HG03342 (cell line): Measurements from ENCODE around the gene CCNG2.
"Not testable (repeated sequence)": the region's sequence is repeated elsewhere in the genome, so short reads cannot be mapped to it uniquely, and the experiment has no call there.

Experiments
- ATAC-seq: cut with Tn5 transposase; IDR thresholded peaks from one replicate; pipeline ENCODE4 v1.9.1; 2021; ENCODE audit warnings: mild to moderate bottlenecking, moderate library complexity; ENCODE audit not compliant: unreplicated experiment

The CCNG2 gene, protein sequence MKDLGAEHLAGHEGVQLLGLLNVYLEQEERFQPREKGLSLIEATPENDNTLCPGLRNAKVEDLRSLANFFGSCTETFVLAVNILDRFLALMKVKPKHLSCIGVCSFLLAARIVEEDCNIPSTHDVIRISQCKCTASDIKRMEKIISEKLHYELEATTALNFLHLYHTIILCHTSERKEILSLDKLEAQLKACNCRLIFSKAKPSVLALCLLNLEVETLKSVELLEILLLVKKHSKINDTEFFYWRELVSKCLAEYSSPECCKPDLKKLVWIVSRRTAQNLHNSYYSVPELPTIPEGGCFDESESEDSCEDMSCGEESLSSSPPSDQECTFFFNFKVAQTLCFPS

DNA sequence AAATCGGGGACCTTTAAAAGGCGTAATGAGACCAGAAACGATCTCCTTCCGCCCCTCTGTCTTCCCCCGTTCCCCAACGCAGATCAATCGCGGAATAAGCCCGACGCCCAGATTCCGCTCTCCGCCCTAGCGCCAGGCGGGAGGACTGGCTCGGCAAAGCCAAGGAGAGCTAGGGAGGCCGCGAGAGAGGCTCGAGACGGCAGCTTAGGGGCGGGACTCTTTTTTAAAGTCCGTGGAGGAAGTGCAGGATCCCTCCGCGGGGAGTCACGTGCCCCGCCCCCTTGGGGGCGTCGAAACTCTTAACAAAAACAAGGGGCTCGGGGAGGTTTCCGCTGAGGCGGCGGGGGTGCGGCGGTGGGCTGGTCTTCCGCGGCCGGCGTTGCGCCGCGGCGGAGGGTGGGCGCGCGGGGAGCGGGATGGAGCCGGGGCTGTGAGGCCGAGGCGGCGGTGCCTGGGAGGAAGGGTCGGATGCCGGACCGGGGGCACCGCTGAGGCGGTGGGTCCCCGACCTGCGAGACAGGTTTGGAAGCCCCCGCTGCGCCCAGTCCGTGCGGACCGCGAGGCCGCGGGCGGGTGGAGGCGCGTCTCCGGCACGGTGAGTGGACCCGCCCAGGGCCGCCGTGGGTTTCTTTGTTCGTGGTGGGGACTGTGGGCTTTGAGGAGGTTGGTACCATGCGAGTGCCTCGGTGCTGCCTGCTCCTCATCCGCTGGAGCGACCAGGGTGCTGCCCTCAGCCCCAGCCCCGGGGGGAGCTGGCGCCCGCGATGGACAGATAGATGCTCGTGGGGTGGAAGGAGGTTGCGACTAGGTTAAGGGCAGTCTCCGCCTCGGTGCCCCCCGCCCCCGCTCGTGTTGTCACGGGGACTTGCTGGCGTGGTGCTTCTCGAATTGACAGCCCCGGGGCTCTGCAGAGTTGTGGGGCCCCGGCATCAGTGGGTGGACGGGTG lies at the start of gene CCNG2:
CCNG2 (plus strand) TSS at position 296 of the 947 bp plus-strand sequence. CDS start 1,326 bp downstream, outside the sequence.
- ATAC-seq, result peak; percentile 19

DNA sequence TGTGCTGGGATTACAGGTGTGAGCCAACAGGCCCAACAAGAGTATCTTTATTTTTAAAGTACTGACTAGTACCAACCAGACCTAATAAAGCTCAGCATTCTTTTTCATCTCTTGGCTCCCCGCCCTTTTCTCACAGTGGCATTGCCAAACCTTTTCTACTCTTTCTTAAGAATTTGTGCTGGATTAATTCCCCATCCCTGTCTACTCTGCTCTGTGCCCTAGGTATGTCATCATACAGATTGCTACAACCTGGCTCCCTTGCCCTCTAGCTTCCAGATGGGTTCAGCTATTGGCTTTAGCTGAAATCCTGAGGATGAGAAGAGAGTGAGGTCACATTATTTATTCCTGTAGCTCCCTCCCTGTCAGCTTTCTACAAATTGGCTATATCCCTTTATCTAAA lies 46.3 kb upstream of the CCNG2 start:
- no peak for ATAC-seq

- ATAC-seq, result no peak
Measured at GRCh38 chr4:77113069-77113468, 43.9 kb upstream of the CCNG2 start.

GRCh38 chr4:77117721-77118120 lies 39.3 kb upstream of the CCNG2 start:
- ATAC-seq, result no peak

- ATAC-seq, result no peak
Measured at GRCh38 chr4:77120886-77121508, 36.0 kb upstream of the CCNG2 start.

DNA sequence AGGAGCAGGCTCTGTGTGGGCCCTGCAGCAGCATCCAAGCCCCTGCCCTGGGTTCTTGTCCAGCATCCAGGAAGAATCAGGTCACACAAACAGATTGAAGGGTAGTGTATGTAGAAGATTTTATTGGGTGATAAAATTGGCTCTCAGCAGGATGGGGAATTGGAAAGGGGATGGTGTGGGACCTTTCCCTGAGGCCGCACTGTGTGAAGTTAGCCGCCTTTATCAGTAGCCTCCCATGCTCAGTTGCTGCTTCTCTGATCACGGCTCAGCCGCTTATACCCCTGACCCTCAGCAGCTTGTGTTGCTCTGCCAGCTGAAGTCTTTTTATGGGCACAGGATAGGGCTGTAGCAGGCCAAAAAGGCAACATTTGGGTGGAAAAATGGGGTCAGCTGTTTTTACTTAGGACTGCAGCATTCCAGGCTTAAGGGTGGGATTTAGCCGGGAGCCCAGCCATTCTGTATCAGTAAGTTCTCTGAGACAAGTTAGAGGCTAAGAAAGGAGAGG lies 35.2 kb upstream of the CCNG2 start:
- ATAC-seq, result no peak

DNA sequence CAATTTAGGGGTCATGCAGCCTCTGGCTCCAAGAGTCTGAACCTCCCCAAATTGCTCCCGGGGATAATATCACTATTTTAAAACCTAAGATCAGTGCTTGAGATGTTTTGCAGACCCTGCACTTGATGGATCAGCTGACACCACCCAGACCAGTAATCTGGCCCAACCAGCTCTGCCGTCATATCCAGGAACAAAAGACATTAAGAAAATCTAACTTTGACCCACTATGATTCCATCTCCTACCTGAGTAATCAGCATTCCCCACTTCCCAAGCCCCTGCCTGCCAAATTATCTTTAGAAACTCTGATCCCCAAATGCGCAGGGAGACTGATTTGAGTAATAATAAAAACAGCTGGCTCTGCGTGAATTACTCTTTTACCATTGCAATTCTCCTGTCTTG lies 34.4 kb upstream of the CCNG2 start:
- no peak for ATAC-seq

GRCh38 chr4:77123411-77123810 lies 33.6 kb upstream of the CCNG2 start:
- no peak for ATAC-seq

- no peak for ATAC-seq
Measured at GRCh38 chr4:77124576-77124975, 32.4 kb upstream of the CCNG2 start.

DNA sequence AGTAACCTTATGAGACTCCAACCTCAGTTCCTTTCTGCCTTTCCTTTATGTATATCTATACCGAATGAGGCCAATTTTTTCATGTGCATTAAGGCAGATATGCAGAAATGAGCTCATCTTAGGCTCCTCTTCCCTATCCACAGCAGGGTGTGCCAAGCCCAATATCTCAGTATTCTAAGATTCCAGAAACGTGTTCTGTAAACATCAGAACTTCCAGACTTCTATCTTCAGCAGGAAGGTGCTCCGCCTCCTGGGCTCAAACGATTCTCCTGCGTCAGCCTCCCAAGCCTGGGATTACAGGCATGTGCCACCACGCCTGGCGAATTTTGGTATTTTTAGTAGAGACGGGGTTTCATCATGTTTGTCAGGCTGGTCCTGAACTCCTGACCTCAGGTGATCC lies 31.0 kb upstream of the CCNG2 start:
- no peak for ATAC-seq

GRCh38 chr4:77126809-77127208 lies 30.2 kb upstream of the CCNG2 start:
- ATAC-seq, result peak; percentile 88

GRCh38 chr4:77127215-77127614 lies 29.8 kb upstream of the CCNG2 start:
- ATAC-seq, result peak; percentile 69

GRCh38 chr4:77127837-77128621 lies 29.0 kb upstream of the CCNG2 start:
- ATAC-seq, result no peak

- no peak for ATAC-seq
Measured at GRCh38 chr4:77132652-77133312, 24.2 kb upstream of the CCNG2 start.

GRCh38 chr4:77137448-77137847 lies 19.6 kb upstream of the CCNG2 start:
- not testable (repeated sequence) for ATAC-seq

- no peak for ATAC-seq
Measured at GRCh38 chr4:77141964-77142645, 14.9 kb upstream of the CCNG2 start.

DNA sequence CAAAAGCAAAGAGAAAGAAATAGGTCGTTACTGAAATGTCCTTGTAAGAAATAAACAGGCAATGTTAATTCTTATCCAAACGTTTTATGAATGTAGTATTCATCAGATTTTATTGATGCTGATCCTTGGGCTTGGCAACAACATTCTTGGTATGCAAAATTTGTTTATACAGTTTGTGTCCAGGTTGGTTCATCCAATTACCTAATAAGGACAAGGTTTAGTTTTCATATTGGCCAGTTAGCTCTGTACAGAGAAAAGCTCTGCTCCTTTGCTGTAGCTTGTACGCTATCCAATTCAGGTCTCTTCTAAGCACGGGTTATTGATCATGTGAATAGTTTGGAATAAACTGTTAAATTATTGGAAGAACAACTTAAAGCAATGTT lies 14.4 kb upstream of the CCNG2 start:
- no peak for ATAC-seq

DNA sequence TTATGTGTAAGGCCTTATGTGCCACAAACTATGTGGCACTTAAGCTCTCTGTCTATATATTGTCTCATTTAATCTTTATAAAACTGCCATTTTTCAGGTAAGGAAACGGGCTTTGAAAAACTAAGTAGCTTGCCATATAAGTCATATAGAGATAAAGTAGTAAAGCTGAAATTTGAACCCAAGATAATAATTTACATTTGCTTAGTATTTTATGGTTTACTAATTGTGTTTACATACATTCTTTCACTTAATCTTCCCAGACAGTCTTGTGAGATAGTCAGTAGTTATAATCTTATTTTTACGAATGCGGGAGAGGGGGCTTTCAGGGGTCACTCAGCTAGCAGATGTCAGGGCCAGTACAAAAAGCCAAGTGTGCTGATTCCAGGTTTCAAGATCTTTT lies 13.9 kb upstream of the CCNG2 start:
- ATAC-seq, result no peak

DNA sequence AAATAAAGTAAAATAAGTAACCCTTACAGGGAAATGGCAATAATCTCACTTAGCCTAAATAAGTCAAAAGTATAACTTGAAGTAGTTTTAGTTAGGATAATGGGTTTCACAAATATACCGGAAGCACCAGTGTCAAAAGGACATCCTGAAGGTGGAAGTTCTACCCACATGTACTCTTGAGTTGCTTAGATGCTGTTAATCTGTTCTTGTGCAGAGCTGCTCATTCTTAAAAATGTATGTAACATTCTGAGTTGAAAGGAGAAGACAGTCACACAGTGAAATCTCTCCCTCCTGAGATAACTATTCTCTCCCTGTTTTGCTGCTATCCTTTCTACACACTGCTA lies 11.2 kb upstream of the CCNG2 start:
- no peak for ATAC-seq
